HG02870 (cell line): Measurements from ENCODE around the gene ATXN10.

Source experiments
- ATAC-seq: cut with Tn5 transposase; IDR thresholded peaks from one replicate; pipeline ENCODE4 v1.9.1; 2021; ENCODE audit warnings: mild to moderate bottlenecking, moderate library complexity; ENCODE audit not compliant: unreplicated experiment

Gene ATXN10

DNA sequence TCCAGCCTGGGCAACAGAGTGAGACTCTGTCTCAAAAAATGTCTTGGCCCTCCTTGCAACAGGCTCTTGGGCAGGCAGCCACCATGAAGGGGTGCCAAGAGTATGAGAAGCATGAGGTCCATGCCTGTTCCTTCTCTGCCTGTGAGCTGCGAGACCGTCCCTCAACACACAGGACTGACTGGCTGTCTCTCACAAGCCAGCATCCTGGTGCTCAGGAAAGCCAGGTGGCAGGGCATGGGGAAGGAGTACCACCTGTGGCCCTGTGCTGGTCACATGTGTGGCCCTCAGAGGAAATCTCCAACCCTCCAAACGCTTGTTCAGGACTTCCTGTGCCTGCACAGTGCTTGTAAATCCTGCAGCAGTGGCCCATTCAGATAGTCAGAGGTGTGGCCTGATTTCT lies 83.2 kb downstream of the ATXN10 start:
- no peak for ATAC-seq

- ATAC-seq: no peak
Observed at GRCh38 chr22:45756558-45756957, 84.9 kb downstream of the ATXN10 start.

GRCh38 chr22:45757068-45757467 lies 85.4 kb downstream of the ATXN10 start:
- ATAC-seq: no peak

- ATAC-seq: no peak
Observed at GRCh38 chr22:45757936-45758335, 86.3 kb downstream of the ATXN10 start.

DNA sequence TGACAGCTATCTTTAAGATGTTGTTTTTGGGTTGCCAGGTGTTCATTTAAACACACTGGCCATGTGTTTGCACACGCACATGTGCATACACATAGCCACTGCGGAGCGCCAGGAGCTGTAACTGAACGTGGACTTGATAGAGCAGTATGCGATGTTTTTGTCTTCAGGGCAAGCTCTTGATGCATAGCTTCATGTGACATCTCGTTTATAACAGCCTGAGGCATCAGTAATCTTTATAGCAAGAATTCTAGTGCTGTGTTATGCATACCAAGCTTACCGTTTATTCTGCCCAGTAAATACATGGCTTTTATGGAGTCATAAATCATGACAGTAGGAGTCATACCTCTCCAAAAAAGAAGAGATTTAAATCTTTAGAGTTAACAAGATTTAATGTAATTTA lies 87.0 kb downstream of the ATXN10 start:
- ATAC-seq: no peak

DNA sequence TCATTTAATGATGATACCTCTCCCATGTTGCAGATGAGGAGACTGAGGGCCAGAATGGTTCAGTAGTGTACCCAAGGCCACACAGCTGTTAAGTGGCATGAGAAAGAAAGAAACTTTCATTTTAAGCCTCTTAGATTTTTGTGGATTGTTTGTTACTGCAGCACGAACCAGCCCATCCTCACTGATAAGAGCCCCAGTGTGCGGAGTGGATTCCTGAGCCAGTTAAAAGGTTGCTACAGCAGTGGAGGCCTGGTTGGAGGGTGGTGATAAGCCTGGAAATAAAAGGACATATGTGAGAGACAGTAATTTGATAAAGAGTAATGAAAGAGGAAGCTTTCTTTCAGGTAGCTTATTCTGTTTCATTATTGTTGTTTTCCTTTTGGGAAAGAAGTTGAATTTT lies 89.0 kb downstream of the ATXN10 start:
- no peak for ATAC-seq

- no peak for ATAC-seq
Observed at GRCh38 chr22:45762545-45763235, 91.1 kb downstream of the ATXN10 start.

- ATAC-seq: no peak
Observed at GRCh38 chr22:45763236-45763624, 91.6 kb downstream of the ATXN10 start.

- ATAC-seq: no peak
Observed at GRCh38 chr22:45768490-45768889, 96.9 kb downstream of the ATXN10 start.

- ATAC-seq: no peak
Observed at GRCh38 chr22:45769569-45770210, 98.1 kb downstream of the ATXN10 start.

DNA sequence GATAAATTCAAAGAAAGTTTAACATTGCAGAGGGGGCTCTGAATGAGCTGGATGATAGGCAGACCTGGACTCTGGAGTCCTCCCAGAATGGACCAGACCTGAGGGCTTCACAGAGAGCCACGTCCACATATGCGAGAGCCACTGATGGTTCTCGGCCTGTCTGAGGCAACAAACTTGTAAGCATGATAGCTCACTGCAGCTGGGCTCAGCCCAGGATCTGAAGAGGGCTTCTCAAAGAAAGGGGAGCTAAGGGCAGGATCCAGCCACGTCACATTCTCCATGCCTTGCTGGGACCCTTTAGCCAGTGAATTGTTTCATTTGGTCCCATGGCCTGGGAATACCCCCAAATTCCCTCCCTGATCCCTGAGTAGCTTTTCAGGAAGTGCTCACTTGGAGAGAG lies 98.9 kb downstream of the ATXN10 start:
- no peak for ATAC-seq

GRCh38 chr22:45771057-45771456 lies 99.4 kb downstream of the ATXN10 start:
- ATAC-seq: no peak

DNA sequence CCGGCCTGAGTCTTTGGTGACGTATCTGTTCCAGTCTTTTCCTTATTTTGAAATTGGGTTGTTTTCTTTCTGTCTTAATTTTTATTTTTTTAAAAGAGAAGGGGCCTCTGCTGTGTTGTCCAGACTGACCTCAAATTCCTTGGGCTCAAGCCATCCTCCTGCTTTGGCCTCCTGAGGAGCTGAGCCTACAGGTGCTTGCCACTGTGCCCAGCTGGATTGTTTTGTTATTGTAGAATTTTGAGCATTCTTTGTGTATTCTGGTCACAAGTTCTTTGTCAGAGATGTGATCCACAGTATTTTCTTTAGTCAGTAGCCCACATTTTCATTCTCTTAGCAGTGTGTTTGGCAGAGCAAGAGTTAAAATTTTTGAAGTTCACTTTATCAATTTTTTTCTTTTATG lies 100.1 kb downstream of the ATXN10 start:
- ATAC-seq: no peak

GRCh38 chr22:45772743-45773142 lies 101.1 kb downstream of the ATXN10 start:
- ATAC-seq: no peak

GRCh38 chr22:45774001-45774670 lies 102.5 kb downstream of the ATXN10 start:
- ATAC-seq: no peak

DNA sequence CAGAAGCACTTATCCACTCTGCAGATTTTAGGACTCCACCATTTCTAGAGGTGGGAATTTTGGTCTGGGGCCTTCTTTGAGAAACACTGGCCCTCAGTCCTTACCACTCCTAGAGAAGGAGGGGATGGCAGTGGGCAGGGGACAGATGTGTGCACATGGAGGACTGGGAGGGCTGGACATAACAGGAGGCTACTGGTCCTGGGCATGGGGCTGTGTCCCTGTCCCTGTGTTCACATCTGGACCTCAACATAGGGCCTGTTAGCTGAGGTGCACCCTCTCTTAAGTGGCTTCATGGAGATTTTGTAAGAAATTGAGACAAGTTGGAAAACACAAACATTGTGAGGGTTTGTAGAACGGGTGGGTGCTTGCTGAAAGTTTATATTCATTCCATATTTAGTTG lies 103.4 kb downstream of the ATXN10 start:
- ATAC-seq: no peak

DNA sequence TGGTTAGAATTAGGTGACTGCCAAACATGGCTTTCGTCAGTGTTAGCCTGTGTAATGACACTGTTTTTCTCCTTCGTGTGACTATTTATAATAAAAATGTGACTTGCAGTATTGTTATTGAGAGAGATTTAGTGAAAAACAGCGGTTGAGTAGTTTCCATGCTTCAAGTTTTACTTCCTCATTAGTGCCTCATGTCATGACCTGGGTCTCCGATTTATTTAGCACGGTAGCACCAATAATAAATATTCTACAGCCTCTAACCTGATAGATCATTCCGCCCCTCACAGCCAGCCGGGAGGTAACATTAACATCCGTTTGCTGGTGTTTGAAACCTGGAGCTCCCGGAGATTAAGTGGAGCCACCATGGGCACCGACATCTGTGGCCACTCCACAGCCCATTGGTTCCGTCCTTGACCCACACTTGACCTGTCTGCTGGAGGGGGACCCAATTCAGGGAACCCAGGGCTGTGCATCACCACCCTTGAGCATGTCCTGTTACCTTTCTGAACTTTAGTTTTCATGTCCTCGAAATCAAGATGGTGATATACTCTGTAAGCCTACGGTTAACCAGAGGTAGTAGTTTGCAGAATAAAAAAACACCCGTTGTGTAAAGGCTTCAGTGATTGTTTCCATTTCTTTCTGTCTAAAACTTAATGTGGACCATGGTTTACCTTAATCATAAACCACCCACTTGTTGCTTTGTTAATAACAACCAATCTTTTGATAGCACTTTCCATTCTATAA lies 104.1 kb downstream of the ATXN10 start:
- peak; percentile 53 for ATAC-seq

- peak; percentile 12 for ATAC-seq
Observed at GRCh38 chr22:45776313-45776585, 104.6 kb downstream of the ATXN10 start.

GRCh38 chr22:45777046-45777851 lies 105.6 kb downstream of the ATXN10 start:
- no peak for ATAC-seq

DNA sequence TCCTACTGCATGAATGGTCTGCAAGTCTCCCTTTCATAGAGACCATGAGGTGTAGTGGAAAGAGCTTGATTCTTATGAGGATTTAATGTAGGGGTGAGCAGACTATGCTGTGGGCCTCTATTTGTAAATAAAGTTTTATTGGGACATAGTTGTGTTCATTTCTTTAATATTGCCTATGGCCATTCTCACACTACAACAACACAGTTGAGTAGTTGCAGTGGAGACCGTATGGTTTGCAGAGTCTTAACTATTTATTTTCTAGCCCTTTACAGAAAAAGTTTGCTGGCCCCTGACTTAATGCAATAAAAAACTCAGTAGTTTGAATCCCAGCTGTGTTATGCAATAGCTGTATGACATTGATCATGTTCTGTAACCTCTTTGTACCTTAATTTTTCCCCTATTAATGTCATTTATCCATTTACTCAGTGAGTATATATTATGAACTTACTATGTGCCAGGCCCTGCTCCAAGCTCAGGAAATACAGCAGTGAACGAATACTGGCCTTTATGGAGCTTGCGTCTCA lies 106.3 kb downstream of the ATXN10 start:
- no peak for ATAC-seq

- no peak for ATAC-seq
Observed at GRCh38 chr22:45781459-45781858, 109.8 kb downstream of the ATXN10 start.
